Measurements from ENCODE around the gene MLLT11.

MLLT11 gene

GRCh38 chr1:151060007-151060656 lies at the start of gene MLLT11:
Gene MLLT11, plus strand, starts transcription at chr1:151060397. Its CDS starts 6,828 bp downstream, at chr1:151067225.
- DNase-seq (ENCODE audit: low read depth in 1 of 2, low spot score in 1 of 2) = no peak

- no peak for DNase-seq (ENCODE audit: low read depth in 1 of 2, low spot score in 1 of 2)
These were observed 48.9 kb upstream of the MLLT11 start for GRCh38 chr1:151011154-151011850.

- DNase-seq (ENCODE audit: low read depth in 1 of 2, low spot score in 1 of 2) = no peak
These were observed 47.3 kb upstream of the MLLT11 start for GRCh38 chr1:151012684-151013471.

- DNase-seq (ENCODE audit: low read depth in 1 of 2, low spot score in 1 of 2) = no peak
These were observed 46.7 kb upstream of the MLLT11 start for GRCh38 chr1:151013518-151013917.

GRCh38 chr1:151024540-151025146 lies 35.6 kb upstream of the MLLT11 start:
- peak; percentile 65 to 76 for DNase-seq (ENCODE audit: low read depth in 1 of 2, low spot score in 1 of 2)

GRCh38 chr1:151026460-151026859 lies 33.7 kb upstream of the MLLT11 start:
- DNase-seq (ENCODE audit: low read depth in 1 of 2, low spot score in 1 of 2) = no peak

- DNase-seq (ENCODE audit: low read depth in 1 of 2, low spot score in 1 of 2) = no peak
These were observed 28.0 kb upstream of the MLLT11 start for GRCh38 chr1:151032164-151032563.

GRCh38 chr1:151035167-151035566 lies 25.0 kb upstream of the MLLT11 start:
- no peak for DNase-seq (ENCODE audit: low read depth in 1 of 2, low spot score in 1 of 2)

- DNase-seq (ENCODE audit: low read depth in 1 of 2, low spot score in 1 of 2) = no peak
These were observed 23.8 kb upstream of the MLLT11 start, which contains the start of gene BNIPL for GRCh38 chr1:151036356-151036755. Gene BNIPL, plus strand, starts transcription at chr1:151036586. Its CDS starts 140 bp downstream, at chr1:151036726.

GRCh38 chr1:151037032-151037431 lies 23.2 kb upstream of the MLLT11 start:
- no peak for DNase-seq (ENCODE audit: low read depth in 1 of 2, low spot score in 1 of 2)

- DNase-seq (ENCODE audit: low read depth in 1 of 2, low spot score in 1 of 2) = no peak
These were observed 20.7 kb upstream of the MLLT11 start for GRCh38 chr1:151039521-151039920.

- no peak for DNase-seq (ENCODE audit: low read depth in 1 of 2, low spot score in 1 of 2)
These were observed 17.0 kb upstream of the MLLT11 start for GRCh38 chr1:151043163-151043562.

GRCh38 chr1:151047591-151047924 lies 12.6 kb upstream of the MLLT11 start, which contains the start of gene C1orf56:
Gene C1orf56, plus strand, starts transcription at chr1:151047751. Its CDS starts 97 bp downstream, at chr1:151047848.
- peak in 1 of 2 donors; percentile 41 for DNase-seq (ENCODE audit: low read depth in 1 of 2, low spot score in 1 of 2)

- DNase-seq (ENCODE audit: low read depth in 1 of 2, low spot score in 1 of 2) = peak in 1 of 2 donors; percentile 18
These were observed 12.1 kb upstream of the MLLT11 start for GRCh38 chr1:151047925-151048644.

- no peak for DNase-seq (ENCODE audit: low read depth in 1 of 2, low spot score in 1 of 2)
These were observed 11.6 kb upstream of the MLLT11 start for GRCh38 chr1:151048645-151049032.

GRCh38 chr1:151049458-151049857 lies 10.7 kb upstream of the MLLT11 start:
- DNase-seq (ENCODE audit: low read depth in 1 of 2, low spot score in 1 of 2) = no peak

GRCh38 chr1:151050051-151050688 lies 10.0 kb upstream of the MLLT11 start:
- DNase-seq (ENCODE audit: low read depth in 1 of 2, low spot score in 1 of 2) = no peak

GRCh38 chr1:151051356-151052009 lies 8.7 kb upstream of the MLLT11 start:
- no peak for DNase-seq (ENCODE audit: low read depth in 1 of 2, low spot score in 1 of 2)

GRCh38 chr1:151054971-151055547 lies 5.1 kb upstream of the MLLT11 start:
- DNase-seq (ENCODE audit: low read depth in 1 of 2, low spot score in 1 of 2) = no peak

All from activated T-helper 1 cell treated with anti-CD3 and anti-CD28 coated beads, Interleukin-2, amount 50 U/mL, for 16 hours (primary cell).